Epidermal melanocyte (primary cell): ENCODE measurements around the gene ZNF473.
"Not testable (repeated sequence)": the region's sequence is repeated elsewhere in the genome, so short reads cannot be mapped to it uniquely, and the experiment has no call there.

ENCODE experiments used
- DNase-seq: peaks from one replicate; pipeline ENCODE4 v3.0.0; 2011; ENCODE audit warnings: low spot score; ENCODE audit not compliant: insufficient read length

Gene ZNF473

DNA sequence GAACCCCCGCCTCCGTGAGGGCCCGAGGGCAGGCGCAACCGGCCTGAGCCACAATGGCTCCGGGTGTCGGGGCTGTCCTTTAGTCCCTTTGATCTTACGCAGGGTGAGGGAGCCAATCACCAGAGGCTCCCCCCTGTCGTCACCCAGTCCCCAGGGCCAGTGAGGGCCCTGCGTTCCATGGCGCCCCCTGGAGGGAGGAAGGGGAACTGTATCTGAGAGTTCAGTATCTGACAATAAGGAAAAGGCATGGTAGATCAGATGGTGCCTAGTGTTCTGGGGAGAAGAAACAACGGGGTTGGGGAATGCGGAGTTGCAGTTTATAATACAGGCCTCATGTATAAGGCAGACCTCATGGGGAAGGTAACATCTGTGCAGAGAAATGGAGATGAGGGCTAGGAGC lies 72.1 kb downstream of the ZNF473 start:
- DNase-seq = not testable (repeated sequence)

DNA sequence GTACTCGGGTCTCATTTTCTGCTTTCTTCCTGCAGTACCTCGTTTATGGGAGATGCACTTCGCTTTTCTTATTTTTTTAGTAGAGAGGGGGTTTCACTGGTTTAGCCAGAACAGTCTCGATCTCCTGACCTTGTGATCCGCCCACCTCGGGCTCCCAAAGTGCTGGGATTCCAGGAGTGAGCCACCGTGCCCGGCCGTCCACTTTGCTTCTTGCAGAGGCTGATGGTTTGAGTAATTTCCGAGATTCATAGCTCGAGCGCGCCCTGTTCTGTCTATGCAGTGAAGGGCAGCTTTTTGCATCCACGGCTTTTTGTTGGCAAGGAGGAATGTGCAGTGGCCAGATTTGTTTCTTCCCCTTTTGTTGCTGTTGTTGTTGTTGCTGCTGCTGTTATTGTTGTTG lies 73.1 kb downstream of the ZNF473 start:
- DNase-seq = not testable (repeated sequence)

DNA sequence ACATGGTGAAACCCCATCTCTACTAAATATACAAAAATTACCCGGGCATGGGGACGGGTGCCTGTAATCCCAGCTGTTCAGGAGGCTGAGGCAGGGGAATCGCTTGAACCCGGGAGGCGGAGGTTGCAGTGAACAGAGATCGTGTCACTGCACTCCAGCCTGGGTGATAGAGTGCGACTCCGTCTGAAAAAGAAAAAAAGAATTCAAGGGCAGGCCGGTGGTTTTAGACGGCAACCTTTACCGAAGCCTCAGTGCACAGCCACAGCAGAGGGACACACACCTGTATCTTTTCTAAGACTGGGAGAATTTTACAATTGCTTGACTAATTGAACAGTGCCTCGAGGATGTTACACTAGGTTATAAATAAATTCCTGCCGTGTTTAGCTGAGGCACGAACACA lies 73.9 kb downstream of the ZNF473 start:
- DNase-seq = not testable (repeated sequence)

DNA sequence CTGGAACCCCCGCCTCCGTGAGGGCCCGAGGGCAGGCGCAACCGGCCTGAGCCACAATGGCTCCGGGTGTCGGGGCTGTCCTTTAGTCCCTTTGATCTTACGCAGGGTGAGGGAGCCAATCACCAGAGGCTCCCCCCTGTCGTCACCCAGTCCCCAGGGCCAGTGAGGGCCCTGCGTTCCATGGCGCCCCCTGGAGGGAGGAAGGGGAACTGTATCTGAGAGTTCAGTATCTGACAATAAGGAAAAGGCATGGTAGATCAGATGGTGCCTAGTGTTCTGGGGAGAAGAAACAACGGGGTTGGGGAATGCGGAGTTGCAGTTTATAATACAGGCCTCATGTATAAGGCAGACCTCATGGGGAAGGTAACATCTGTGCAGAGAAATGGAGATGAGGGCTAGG lies 75.1 kb downstream of the ZNF473 start:
- not testable (repeated sequence) for DNase-seq
